Stimulated activated CD4-positive, alpha-beta T cell treated with anti-CD3 and anti-CD28 coated beads, Interleukin-15, amount 100 ng/mL, for 1 hour (primary cell): ENCODE measurements around the gene CYB561D1.
"Not testable (repeated sequence)": the region's sequence is repeated elsewhere in the genome, so short reads cannot be mapped to it uniquely, and the experiment has no call there.

ENCODE experiments used
- DNase-seq, 2 donors: peaks; one replicate each; pipeline ENCODE4 v3.0.0-alpha.2; 2020; ENCODE audit warnings: low read depth in 1 of 2, low spot score in 1 of 2

CYB561D1 gene, protein sequence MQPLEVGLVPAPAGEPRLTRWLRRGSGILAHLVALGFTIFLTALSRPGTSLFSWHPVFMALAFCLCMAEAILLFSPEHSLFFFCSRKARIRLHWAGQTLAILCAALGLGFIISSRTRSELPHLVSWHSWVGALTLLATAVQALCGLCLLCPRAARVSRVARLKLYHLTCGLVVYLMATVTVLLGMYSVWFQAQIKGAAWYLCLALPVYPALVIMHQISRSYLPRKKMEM

DNA sequence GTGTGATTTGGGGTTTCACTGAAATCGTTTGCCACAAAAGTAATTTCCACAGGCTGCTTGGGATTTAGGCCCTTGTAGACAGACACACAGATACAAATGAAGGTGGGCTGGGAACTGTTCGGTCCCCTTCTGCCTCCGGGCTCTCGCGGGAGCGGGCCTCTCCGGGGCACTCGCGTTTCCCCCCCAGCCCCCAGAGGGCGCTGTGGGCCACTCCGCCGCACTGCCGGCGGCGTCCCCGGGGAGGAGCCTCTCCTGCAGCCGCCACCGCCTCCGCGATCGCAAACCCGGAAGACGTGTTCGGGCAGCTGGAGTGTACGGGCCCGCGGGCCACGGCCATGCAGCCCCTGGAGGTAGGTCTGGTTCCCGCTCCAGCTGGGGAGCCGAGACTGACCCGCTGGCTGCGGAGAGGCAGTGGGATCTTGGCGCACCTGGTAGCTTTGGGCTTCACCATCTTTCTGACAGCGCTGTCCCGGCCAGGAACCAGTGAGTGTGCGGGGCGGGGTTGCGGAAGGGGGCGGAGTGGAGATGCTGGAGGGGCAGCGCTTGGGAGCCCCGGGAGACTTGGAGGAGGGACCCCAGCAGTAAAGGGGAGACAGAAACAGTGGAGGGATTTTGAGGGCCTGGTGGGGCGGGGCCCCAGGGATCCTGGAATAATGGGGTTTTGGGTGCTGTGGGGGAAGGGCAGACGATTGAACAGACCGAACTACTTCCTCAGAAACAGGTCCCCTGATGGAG lies at the start of gene CYB561D1:
Gene CYB561D1, plus strand, starts transcription at position 290 of the 735 bp plus-strand sequence. Its CDS starts 46 bp downstream, at position 336.
- peak; percentile 79 to 89 for DNase-seq

DNA sequence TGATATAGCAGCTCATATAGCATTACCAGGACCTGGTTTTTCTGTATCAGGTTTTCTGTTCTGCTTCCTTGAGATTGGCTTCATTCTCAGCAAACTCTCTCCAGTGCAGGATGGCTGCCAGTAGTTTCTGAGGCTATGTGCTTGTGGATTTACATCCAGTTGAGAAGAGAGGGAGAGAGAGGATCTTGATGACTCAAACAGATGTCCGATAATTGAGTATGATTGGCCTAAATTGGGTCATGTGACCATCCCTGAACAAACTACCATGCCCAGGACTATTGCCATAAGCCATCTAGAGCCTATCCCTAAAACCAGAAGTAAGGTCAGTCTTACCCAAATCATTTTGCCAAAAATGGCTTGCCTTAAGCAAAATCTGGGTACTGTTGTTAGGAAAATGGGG lies 49.5 kb upstream of the CYB561D1 start:
- DNase-seq = no peak

DNA sequence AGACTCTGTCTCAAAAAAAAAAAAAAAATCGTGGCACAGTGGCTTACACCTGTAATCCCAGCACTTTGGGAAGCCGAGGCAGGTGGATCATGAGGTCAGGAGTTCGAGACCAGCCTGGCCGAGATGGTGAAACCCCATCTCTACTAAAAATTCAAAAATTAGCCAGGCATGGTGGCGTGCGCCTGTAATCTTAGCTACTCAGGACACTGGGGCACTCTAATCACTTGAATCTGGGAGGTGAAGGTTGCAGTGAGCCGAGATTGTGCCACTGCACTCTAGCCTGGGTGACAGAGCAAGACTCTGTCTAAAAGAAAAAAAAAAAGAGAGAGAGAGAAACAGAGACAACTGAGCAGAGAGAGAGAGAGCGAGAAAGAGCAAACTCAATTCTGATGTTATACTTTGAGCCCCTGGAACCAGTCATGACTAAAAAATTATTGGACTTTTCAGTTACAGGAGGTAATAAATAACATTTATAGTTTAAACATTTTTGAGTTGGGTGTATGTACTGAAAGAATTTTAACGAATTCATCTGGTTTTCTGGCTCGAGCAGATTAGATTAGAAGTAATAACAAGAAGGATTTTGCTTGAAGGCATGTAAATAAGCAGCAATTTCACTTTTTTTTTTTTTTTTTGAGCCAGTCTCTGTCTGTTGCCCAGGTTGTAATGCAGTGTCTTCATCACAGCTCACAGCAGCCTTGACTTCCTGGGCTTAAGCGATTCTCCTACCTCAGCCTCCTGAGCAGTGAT lies 47.8 kb upstream of the CYB561D1 start:
- DNase-seq = not testable (repeated sequence)

DNA sequence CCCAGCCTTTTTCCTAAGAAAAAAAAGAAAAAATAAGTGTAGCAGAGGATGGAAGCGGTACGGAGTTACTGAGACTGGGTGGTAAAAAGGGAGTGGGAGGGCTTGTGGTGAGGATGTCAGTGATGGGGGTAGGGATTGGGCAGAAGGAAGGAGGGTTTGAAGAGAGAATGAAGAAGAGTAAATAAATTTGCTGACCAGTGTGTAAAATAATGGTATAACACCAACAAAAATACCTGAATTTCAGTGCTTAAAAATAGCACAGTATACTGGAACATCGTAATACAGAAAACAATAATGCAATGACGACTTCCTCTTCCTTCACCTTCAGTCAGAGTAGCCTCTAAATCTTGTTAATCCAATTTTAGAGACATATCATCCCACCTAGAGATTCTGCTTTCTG lies 46.4 kb upstream of the CYB561D1 start:
- no peak for DNase-seq

DNA sequence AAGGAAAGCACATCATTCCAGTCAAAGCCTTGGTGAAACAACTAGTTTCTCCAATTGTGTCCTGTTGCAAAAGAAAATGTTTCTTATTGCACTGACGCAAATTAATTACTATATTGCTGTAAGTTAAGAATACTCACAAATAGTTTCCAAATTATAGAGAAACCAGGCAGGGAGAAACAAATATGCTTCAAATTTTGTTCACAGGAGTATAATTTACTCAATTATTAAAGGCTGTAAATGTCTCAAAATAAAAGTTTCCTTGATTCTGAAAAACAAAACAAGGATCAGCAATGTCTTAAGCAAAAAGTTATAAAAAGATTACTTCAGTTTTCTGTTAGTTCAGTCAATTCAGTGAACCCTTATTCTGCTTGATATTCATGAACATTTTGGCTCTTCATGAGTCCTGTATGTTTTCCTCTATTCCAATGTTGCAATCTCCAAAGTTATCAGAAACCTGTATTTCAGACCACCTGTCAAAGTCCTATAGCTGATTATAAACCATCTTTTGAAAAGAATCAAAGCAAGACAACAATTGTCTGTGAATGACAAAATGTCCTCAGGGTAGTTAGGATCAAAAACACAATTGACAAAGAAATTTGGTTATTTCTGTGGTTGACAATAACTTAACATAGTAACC lies 39.3 kb upstream of the CYB561D1 start:
- DNase-seq = no peak

DNA sequence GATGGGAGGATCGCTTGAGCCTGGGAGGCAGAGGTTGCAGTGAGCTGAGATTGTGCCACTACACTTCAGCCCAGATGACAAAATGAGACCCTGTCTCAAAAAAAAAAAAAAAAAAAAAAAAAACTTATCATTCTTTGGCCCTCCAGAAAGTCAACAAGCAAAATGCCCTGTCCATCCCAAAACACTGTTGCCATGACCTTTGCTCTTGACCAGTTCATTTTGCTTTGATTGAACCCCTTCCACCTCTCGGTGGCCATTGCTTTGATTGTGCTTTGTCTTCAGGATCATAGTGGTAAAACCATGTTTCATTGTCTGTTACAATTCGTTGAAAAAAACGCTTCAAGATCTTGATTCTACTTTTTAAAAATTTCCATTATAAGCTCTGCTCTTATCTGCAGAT lies 36.1 kb upstream of the CYB561D1 start:
- no peak for DNase-seq

DNA sequence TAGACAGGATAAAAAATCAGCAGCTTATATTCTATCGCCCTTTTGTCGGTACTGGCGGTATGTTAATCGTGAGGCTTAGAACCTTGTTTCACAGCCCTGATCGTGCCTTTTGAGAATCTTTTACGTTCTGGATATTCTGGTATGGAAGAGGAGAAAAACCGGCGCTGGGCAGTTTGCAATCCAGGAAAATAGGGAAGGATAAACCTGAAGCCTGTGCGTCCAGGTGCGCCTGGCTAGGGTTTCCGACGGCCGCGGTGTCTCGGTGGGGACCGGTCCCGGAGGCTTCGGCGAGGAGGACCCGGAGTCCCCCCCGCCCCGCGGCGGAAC lies 27.8 kb upstream of the CYB561D1 start:
- no peak for DNase-seq

DNA sequence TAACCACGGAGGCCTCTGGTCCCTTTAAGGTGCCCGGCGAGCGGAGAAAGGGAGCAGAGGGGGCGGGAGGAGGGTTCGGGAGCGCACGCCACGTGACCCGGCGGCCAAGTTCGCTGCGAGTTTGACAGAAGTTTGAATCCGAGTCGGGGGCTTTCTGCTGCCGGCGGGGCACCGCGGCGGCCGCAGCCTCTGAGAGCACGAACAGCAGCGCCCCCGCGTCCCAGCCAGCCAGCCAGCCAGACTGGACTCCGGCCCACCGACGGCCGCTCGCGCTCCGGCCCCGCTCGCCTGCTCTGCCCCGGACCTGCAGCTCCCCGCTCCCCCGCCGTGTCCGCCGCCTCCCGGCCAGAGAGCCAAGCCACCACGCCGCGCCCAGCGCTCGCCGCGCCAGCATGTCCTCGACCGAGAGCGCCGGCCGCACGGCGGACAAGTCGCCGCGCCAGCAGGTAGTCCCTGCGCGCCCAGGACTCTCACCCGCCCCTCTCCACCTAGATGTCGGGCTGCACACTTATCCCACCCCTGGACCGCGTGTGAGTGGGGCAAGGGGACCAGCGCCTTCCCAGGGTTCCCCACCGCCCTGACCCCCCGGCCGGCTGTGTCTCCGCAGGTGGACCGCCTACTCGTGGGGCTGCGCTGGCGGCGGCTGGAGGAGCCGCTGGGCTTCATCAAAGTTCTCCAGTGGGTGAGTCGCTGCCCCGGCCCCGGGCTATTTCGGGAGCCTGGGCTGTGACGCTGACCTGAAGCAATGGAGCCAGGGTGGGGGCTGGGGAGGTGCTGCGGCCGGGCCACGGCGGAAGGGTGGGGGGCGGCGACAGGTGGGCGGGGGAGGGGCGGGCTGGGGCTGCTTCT lies 27.2 kb upstream of the CYB561D1 start, which contains the start of gene SYPL2:
Gene SYPL2, plus strand, starts transcription at position 95 of the 849 bp plus-strand sequence. Its CDS starts 298 bp downstream, at position 393.
- no peak for DNase-seq

DNA sequence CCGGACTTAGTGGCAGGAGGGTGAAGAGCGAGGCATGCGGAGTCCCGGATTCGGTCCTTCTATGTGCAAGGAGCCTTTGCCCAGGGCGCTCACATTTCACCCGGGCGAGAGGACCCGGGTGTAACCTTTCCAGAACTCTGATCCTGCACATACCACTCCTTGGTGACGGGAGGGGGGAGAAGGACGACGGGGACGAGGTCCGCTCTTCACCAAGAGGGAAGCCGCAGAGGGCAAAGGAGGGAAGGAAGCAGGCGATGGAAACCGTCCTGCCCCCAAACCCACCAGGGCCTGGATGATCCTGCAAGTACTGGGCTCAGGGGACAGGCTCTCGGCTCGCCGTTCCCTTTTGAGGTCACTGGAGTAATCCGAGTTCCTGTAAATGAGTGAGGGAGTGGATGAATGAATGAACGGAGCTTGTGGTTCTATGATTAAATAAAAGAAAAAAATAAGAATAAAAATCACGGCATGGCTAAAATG lies 26.6 kb upstream of the CYB561D1 start:
- DNase-seq = no peak

DNA sequence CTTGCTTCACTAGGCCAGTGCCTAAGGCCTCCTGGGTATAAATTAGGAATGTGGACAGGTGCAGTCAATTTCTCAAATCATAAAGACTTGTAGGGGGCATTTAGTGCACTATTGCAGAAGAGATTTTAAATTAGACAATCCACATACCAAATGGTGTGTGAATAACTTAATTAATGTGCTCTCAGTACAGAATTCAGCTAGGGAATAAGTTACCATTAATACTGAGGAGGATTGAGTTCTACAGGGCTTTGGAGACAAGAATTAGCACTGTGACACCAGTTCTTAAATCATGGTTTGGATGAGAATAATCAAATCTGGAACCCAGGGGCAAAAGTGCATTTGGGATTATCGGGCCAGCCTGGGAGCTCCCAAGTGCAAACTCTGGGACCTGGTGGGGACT lies 25.8 kb upstream of the CYB561D1 start:
- no peak for DNase-seq

DNA sequence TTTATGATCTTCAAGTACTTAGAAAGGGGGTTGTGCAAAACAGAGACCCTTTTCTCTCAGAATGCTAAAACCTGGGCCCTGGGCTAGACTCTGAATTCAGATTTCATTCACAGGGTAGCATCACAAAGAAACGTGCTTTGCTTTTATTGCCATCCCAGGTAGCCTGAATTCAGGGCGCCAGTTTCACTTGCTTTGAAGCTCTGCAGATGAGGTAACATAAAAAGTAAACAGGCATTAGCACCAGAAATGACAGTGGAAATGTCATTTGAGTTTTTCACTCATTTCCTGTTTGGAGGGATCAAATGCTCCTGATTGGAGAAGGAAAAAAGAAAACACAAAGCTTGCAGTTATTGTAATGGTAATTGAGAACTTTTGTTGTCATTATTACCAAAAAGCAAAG lies 25.0 kb upstream of the CYB561D1 start:
- DNase-seq = no peak

DNA sequence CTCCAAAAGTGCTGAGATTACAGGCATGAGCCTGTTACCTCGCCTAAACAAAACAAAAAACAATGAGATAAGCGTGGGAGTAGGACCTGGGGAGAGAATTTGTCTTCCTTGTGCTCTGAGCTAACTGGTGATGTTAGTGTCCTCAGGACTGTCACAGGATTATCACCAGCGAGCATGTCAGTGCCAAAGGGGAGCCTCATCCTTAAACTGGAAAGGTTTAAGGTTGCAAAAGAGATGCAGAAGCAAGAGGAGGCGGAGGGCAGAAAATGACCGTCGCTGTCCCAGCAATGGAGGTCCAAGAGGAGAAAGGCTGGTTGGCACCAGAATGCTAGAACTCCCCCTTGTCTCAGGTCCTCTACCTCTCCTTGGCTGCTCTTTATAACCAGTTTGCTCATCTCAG lies 23.6 kb upstream of the CYB561D1 start:
- no peak for DNase-seq

DNA sequence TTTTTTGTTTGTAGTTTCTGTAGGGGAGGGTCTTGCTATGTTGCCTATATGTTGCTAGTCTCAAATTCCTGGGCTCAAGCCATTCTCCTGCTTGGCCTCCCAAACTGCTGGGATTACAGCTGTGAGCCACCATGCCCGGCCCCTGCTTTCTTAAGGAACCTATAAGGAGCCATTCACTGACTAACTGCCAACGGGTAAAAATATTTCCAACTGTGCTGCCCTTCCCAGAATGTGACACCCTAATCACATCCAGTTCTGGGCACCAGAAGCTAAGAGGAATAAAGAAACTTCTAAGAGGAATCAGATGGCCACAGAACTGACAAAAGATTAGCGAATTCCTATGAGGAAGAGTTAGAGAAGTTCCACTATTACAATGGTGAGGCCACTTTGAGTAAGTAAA lies 21.1 kb upstream of the CYB561D1 start:
- DNase-seq = no peak

DNA sequence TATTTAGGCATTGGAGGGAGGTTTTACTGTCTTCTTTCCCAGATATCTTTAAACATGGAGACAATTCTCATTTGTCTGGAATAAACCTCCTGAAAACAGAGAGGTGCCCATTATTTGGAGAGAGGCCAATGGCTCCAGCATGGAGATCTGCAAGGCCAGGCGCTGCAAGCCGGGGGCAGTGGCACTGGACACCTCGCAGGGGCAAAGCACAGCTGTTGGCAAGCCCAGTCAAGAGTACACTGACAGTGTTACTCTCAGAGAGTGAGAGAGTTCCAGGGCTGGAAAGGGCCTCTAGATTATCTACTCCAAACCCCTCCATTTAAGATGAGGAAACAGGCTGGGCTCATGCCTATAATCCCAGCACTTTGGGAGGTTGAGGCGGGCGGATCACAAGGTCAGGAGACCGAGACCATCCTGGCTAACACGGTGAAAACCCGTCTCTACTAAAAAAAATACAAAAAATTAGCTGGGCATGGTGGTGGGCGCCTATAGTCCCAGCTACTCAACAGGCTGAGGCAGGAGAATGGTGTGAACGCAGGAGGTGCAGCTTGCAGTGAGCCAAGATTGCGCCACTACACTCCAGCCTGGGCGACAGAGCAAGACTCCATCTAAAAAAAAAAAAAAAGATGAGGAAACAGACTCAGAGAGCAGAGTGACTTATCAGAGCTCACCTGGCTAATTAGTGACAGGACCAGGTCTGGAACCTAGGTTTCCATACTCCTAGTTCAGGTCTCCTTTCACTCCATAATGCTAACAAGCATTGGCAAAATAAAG lies 20.4 kb upstream of the CYB561D1 start:
- not testable (repeated sequence) for DNase-seq

DNA sequence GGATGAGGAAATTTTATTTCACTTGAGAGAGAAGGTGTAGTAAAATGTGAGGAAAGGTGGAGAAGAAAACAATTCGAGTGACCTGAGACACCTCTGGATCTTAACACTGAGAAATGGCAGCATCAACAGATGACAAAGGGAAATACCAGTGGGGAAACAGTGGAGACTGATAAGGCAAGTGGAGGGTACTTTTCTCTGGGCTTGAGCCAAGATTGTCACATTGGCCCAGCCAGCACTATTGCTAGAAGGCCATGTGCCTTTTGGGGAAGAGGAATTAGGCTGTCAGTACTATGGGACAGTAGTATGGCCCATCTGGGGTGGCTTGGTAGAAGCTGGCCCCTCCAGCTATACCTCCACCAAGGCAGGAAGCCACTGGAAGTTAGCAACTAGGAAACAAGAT lies 19.2 kb upstream of the CYB561D1 start:
- DNase-seq = no peak

DNA sequence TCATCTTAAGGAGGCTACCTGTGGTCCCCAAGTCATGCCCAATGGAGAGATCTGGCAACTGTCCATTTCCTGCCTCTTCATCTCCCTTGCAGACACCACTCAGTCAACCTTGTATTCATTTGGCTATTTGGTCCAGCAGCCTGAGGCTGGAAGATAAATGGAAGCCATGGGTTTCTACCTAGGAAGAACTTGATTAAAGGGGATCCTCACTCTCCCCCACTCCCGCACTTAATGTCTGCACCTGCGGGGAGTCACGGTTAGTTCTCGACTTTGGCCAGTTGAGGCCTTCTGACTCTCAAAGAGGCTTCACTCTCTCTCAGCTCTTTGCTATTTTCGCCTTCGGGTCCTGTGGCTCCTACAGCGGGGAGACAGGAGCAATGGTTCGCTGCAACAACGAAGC lies 18.6 kb upstream of the CYB561D1 start:
- DNase-seq = no peak

DNA sequence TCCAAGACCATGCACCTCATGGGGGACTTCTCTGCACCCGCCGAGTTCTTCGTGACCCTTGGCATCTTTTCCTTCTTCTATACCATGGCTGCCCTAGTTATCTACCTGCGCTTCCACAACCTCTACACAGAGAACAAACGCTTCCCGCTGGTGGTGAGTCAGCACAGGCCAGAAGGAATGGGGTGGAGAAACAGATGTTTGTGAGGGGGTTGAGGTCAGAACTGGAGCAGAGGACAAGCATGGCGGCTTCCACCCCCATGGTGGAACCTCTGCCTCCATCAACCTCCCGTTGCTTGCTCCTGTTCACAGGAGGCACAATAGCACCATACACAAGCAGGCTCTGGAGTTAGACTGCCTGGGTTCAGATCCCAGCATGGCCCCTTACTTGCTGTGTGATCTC lies 17.1 kb upstream of the CYB561D1 start:
- DNase-seq = no peak

DNA sequence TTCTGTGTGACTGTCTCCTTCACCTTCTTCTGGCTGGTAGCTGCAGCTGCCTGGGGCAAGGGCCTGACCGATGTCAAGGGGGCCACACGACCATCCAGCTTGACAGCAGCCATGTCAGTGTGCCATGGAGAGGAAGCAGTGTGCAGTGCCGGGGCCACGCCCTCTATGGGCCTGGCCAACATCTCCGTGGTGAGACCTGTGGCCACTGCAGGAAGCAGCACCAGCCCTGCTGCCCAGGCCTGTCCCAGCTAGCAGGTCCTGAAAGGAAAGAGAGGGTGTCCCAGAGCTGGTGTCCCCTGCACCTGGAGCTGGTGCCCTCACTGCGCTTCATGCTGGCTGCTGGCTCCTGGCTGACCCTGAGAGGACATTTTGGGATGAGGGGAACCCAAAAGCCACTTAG lies 16.1 kb upstream of the CYB561D1 start:
- DNase-seq = no peak

DNA sequence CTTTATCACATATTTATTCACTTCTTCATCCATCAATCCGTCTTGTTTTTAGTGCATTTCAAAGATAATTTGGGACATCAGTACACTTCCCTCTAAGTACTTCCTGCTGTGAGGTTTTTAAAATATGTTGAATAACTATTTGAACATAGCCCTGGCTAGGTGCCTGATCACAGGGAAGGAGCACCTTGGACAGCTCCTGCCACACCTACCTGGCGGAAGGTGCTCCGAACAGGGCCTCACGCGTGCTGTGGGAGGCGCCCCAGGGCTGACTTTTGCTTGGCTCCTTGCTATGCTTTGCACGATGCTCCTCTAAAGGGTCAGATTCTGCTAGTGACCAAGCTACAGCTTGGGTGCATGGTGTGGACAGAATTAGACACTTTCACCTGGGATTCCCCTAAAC lies 15.1 kb upstream of the CYB561D1 start:
- no peak for DNase-seq

DNA sequence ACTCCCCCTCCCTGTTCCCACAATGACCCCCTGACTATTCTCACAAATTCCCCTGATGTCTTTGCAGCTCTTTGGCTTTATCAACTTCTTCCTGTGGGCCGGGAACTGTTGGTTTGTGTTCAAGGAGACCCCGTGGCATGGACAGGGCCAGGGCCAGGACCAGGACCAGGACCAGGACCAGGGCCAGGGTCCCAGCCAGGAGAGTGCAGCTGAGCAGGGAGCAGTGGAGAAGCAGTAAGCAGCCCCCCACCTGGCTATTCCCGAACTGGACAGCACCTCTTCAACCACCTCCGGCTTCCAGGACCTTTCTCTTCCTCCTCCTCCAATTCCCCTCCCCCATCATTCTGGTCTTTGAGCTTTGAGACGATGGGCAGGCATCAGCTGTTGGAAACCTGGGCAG lies 14.6 kb upstream of the CYB561D1 start:
- no peak for DNase-seq
